GM12873 (cell line): ENCODE results near the gene CLK4.

Experiments used
- CTCF ChIP-seq: IDR thresholded peaks from 2 replicates; pipeline ENCODE4 v1.5.1; 2012; ENCODE audit warnings: low read depth, mild to moderate bottlenecking, moderate library complexity, low read length, control low read depth; ENCODE audit not compliant: insufficient read depth; ENCODE audit errors: missing control alignments

Gene CLK4

GRCh38 chr5:178560911-178561310, 65.9 kb downstream of the CLK4 start:
- no peak for TF ChIP-seq CTCF

GRCh38 chr5:178557416-178557815, 69.4 kb downstream of the CLK4 start:
- no peak for TF ChIP-seq CTCF

- TF ChIP-seq CTCF: no peak
Measured at GRCh38 chr5:178555771-178556211, 71.1 kb downstream of the CLK4 start.

- no peak for TF ChIP-seq CTCF
Measured at GRCh38 chr5:178555005-178555404, 71.8 kb downstream of the CLK4 start.

GRCh38 chr5:178554311-178554710, 72.5 kb downstream of the CLK4 start:
- TF ChIP-seq CTCF: no peak

- TF ChIP-seq CTCF: no peak
Measured at GRCh38 chr5:178553517-178553916, 73.3 kb downstream of the CLK4 start.
